Measurements from ENCODE around the gene SMIM31. TPM values are rescaled to one million over a fixed set of nuclear protein-coding genes. Genes with fewer than 3 reads are reported as not detected.

SMIM31 gene
- polyA plus RNA-seq (2013, experiment 1 of 2; ENCODE audit: insufficient read length), result not detected
- polyA plus RNA-seq (2013, experiment 2 of 2; ENCODE audit: insufficient read length), result not detected

DNA sequence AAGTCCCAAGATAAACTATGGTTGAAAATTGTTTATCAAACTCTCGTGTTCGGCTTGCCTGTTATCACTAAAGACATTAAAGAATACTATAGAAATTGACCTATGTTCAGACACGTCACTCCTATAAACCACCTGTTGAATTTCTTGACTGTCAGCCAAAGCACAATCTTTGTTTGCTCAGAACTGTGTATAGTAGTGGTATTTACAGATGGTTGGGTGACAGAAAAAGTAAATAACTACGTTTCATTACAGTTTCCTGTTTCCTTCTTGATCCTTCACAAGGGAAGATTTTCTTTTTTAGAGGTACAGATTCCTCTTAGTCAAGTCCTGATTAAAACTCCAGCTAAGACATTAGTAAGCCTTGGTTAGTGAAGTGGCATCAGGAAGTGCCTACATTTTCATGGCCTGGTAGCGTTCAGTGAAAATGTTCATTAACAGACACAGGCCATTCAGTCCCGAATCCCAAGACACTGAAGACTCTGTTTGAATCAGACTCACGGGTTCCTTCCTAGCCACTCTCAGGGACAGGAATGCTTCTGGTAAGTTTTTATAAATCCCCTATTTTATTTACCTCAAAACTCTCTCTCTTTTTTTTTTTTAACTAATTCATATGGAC is at the start of gene SMIM31:
SMIM31 (plus strand) TSS at position 259 of the 616 bp plus-strand sequence. CDS start 16,313 bp downstream, outside the sequence.
- DNase-seq, result no peak

DNA sequence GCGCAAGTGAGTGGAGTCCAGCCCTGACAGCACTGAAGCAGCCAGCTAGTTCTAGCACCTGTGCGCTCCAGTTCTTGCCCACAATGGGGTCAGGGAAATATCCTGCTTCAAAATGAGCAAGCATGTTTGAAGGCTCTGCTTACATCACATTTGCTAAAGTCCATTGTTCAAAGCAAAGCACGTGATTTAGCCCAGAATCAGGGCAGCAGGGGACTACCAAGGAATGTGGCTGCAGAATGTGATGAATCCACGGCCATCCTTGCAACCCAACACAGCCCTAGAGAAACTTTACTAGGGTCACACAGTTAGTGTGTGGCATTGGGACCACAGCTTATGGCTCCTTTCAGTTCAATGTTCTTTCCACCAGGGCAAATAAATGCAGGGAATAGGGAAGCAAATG is 47.3 kb upstream of the SMIM31 start:
- no peak for DNase-seq

DNA sequence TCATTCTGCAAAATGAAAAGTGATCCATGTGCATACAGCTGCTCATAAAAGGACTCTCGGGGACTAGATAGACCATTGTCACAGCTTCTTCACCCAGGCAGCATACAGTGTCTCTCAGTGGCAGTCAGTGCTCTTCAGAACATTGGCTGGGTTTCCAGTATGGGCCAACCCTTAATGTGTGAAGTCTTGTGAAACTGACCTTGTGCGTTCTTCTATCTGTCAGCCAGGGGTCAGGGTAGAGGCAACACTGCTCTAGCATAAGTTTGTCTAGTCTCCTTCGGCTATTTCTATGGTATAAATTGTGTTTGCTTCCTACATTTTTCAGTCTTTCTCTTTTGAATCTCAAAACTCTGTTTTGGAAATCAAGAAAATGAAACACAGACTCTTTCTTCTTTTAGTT is 37.0 kb upstream of the SMIM31 start:
- DNase-seq, result no peak

DNA sequence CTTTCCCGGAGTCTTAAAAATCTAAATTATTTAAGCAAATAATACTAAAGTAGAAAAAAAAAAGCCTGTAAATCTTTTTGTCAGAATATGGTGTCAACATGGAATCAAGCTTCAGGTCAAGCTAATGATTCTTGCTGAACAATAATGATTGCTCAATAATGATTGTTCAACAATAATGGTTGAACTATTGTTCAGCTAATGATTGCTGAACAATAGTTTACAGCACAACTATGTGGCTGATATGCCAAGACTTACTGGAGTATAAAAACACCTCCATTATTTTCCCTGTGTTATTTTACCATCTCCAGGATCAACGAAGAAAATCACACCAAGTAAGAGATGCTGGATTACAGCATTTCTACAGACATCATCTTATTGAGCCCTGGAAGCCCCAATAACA is 35.1 kb upstream of the SMIM31 start:
- no peak for DNase-seq

DNA sequence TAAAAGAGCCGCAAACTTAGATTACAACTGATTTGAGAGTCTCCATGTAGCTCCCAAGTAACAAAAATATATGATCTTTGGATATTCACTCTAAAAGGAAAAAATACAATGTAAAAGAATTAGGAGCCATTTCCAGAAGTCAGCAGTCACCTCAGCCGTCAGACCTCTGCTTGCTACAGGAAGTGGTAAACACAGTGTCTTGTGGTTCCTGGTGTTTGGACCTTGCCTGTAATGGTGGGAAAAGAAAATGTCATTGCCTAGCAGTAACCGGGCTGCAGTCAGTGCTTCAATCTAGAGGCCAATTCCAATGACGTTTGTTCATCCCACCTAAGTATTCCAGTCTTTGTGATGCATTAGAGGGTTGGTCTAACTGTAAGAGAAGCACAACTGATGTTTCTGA is 28.9 kb upstream of the SMIM31 start:
- DNase-seq, result no peak

DNA sequence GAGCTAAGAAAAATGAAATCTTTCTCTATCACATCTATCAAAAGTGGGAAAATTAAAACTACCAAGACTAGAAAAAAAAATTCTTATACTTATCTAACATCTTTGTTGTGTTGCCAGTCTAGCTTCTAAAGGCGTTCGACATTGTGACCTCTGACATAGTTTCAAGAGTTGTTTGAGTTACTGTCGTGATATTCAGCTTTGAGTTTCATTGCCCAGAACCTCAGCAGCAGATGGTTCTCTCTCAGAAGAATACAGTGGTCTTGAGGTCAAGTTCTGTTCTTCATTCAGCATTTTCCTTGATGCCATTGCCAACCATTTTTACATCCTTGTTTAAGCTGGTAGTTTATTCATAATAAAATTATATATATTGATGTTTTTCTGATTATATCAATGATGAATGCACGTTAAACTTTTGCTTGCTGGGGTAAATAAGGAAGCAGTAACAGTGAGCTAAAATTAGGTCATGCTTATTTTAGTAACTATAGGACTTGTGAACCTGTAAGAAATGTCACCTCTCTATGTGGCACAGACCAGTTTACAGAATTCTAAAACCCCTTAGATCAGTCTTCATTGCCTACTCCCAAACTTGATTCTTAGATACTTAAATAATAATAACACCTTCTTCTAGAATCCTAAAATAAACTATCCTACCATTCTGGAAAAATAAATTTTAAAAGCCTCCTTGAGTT is 23.1 kb upstream of the SMIM31 start:
- DNase-seq, result no peak

DNA sequence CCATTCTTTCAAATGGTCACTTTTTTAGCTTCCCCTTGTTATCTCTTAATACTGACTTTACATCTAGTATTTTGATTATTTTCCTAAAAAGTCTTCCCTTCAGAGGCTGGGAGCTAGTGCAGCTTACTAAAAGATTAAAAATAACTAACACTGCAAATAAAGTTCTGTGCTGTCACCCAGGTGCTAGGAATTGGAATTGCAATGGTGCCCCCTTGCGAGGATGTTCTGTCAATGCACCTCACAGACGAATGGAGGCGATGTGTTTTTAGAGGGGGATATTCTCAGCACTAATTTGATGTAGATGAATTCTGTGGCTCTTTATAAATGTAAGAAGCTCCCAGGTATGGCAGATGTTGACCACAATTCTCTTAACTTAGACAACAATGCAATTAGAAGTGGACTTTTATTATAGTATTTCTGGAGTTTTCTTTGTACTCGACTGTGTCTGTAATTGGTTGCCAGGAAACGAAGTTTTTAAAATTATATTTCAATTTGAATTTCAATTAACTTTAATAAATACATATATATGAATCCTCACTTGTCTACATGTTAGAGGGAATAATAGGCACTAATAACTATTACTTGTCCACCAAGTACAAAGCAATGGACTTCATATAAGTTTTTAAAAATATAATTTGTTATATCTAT is 22.0 kb upstream of the SMIM31 start:
- peak; percentile 37 for DNase-seq

DNA sequence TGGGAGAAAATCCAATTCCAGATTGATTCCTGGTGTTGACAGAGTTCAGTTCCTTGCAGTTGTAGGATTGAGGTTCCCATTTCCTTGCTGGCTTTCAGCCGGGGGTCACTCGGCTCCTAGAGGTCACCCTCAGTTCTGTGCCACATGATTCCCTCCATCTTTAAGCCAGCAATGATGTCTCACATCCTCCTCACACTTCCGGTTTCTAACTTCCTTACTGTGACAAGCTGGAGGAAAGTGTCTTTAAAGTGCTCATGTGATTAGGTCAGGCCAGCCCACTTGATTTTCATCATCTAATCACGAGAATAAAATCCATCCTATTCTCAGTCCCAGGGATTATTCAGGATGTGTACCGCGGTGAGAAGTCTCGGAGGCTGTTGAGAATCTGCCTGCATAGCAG is 19.4 kb upstream of the SMIM31 start:
- DNase-seq, result no peak

DNA sequence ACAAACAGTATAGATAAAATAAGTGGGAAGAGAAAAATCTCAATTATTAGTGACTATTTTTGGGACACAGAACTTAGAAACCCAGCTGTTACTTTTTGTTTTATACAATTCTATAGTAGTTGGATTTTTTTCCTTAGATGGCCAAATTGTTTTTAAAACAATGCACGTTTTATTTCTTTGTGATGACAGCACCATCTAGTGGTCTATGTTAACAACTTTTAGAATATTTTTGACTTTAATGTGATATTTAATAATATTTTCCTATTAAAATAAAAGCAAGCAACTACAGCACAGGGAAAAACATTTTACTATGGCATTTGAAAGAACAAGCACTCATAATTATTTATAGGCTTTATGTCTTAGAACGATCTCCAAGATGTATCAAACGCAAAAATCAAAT is 5.6 kb upstream of the SMIM31 start:
- peak; percentile 24 for DNase-seq

DNA sequence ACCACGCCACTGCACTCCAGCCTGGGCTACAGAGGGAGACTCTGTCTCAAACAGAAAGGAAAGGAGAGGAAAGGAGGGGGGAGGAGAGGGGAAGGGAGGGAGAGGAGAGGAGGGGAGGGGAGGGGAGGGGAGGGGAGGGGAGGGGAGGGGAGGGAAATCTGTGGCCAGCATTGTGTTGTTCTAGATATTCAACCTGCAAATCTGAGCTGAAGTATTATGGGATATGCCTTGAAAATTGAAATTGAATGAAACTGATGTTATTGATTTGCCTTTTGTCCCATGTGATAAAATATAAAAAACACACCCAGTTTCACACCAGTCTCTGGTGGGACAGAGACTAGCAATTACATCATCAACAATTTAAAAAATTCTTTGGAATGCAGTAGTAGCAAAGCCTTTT is 1.5 kb downstream of the SMIM31 start:
- no peak for DNase-seq

DNA sequence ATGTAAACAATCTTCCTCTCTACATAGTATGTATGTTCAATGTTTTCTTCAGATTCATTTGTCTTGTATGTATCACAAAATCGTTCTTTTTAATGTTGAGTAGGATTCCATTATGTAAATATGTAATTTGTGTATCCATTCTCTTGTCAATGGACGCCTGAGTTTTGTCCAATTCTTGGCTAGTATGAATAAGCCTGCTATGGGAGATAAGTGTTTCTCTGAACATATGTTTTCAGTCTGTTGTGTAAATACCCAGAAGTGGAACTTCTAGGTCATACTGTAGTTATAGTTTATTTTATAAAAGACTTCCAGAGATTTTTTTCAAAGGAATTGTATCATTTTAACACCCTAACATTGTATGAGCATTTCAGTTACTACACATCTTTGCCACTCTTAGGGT is 2.8 kb downstream of the SMIM31 start:
- no peak for DNase-seq

DNA sequence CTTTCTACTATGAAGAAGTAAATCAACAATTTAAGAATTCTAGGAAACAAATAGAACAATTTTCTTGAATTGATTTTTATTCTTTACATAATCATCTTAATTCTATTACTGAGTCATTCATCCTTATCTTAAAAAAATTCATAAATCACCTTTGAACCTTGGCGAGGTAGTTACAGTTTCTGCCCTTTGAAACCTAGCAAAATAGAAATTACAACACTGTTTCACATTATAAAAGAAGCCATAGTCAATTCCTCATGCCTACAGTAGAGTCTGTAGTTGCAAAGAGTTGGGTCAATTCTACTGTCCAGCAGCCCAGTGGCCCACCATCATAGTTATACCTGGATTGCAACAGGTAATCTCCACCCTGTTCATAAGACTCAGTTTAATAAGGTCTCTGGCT is 7.3 kb downstream of the SMIM31 start:
- DNase-seq, result no peak

DNA sequence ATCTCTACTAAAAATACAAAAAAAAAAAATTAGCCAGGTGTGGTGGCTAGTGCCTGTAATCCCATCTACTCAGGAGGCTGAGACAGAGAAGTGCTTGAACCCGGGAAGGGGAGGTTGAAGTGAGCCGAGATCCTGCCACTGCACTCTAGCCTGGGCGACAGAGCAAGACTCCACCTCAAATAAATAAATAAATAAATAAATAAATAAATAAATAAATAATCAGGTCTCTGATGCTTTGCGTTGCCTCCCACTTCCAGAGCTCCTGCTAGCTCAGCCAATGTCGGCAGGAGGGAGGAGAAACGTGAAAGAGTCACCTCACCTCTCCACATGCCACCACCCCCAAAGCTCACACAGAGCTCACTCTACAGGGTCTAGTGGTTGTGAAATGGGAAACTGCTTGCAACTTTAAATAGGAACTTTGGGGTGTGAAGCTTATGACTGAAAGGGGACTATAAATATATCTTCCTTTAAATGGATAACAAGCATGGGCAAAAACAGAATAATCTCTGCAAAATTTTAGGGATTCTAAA is 7.9 kb downstream of the SMIM31 start:
- DNase-seq, result no peak

DNA sequence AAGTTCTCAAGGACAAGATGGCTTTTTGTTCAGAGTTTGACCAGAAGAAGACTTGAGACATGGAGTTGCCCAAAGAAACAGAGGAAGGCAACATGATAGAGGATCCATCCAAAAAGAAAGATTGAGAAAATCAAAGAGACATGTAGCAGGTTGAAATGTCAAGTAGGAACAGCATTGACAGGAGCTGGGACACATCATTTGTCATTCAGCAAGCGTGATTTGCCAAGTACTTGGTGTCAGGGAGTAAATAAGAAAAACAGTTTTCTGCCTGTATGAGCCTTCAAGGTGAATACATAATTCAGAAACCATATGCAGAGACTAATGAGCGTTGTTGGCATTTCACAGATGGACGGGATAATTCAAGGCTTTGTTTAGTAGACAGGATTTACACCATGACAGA is 11.2 kb downstream of the SMIM31 start:
- DNase-seq, result no peak

DNA sequence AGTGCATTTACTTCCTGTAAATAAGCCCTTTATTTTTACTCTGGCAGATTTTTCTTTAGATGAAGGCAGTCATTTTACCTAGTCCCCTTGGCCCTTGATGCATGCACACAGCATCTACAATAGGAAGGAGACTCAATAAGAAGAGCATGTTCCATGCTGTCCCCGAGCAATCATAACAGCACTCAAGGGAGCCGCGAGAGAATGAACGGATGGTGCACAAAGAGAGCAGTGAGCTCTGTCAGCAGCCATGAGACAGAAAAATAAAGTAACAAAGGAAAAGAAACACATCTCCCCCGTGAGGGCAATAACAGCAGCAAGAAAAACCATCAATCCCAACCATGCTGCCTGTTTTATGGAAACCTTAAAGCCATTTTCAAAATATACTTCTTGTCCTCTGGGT is 11.9 kb downstream of the SMIM31 start:
- no peak for DNase-seq

DNA sequence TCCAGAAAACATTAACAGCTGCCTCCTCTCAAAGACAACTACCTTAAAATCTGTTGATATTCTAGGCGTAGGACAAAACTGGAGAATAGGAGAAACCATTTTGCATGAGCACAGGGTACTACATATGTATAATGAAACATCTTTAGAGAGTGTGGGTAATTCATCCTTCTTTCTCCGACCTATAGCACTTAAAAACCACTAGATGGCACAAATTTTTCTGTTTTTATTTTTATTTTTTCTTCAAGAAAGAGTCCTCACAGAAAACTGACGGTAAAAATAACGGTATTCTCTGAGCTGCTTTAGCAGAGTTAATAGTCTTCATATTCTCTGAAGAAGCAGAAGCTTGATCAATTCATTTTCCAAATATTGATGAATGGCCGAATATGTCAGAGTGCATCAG is 14.6 kb downstream of the SMIM31 start:
- no peak for DNase-seq

DNA sequence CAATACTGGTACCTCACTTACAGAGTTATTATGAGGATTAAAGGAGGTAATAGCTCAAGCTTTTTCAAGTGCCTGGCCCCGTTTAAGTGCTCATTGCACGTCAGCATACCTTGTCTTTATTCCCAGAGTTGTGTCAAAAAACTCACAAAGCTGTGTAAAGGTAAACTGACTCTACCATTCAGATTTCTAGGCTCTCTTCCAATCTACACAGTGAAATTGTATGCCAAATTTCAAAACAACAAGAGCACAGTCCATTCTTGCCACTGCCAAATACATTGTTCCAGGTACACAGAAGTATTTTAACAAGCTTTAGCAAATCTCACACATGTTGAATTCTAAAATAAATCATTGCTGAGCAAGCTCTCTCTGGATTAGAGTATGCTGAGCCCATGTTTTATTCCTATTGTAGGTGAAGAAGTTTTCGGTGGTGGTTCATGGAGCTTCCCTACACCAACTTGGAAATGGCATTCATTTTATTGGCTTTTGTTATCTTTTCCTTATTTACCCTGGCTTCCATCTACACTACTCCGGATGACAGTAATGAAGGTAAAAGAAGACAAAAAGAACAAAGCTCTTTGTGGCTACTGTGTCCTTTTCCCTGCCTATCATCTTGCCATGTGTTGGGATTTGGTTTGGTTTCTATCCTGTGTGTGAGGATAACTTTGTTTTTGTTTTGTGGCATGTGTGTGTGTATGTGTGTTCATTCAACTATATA is 16.2 kb downstream of the SMIM31 start:
- DNase-seq, result no peak

DNA sequence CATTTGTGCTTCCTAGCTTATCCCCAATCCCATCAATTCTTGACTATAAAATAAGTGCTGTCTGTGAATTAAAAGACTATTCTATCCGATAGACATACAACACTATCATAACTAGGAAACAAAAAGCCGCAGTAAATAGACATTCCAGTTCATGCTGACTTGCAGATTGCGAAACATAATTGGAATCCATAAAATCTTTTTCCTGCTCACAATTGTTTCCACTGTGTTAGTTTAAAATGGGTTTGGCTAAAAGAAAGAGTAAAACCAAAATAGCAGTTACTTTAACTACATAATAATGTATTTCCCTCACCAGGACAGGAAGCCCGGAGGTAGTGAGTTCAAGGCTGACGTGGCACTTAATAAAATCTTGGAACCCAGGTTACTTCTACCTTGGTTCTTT is 17.2 kb downstream of the SMIM31 start:
- no peak for DNase-seq

DNA sequence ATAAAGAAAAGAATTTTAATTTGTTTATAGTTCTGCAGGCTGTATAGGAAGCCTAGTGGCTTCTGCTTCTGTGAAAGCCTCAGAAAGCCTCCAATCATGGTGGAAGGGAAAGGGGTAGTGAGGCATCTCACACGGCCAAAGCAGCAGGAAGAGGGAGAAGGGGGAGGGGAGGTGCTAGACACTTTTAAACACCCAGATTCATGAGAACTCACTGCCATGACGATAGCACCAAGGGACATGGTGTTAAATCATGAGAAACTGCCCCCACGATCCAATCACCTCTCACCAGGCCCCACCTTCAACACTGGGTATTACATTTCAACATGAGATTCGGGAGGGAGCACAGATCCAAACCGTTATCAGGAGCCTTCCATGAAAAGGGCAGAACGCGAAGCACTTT is 18.1 kb downstream of the SMIM31 start:
- no peak for DNase-seq

DNA sequence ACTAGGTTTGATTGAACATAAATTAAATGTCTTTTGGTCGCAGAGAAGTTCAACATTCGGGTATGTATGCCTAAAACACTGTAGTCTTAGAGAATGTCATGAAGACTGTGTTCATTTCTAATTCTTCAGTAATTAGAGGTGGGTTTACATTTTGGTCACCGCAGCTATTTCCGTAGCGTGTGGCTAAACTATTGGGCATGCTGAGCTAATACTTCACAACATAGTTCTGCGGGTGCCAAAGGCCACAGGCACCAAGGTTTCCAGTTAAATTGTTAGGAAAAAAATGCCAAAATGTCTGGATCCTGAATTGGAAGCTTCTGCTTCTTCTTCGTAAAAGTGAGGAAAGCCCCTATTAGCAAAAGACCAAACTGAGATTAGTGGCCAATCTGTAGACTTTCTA is 25.1 kb downstream of the SMIM31 start:
- DNase-seq, result peak; percentile 31

DNA sequence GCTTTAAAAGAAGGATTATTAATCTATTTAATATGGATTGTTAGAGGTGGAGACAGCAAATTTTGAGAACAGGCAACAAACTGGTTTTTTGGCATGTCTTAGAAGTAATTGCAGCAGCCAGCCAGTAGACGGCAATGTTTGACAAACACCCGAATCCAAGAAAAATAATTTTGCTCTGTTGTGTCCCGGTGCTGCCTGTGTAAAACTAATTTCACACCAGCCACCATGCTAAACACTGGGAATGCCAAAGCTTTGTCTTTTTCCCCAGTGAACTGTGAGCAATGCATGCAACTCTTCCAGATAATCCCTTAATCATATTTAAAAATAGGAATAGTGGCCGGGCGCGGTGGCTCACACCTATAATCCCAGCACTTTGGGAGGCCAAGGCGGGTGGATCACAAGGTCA is 25.9 kb downstream of the SMIM31 start:
- DNase-seq, result peak; percentile 39

DNA sequence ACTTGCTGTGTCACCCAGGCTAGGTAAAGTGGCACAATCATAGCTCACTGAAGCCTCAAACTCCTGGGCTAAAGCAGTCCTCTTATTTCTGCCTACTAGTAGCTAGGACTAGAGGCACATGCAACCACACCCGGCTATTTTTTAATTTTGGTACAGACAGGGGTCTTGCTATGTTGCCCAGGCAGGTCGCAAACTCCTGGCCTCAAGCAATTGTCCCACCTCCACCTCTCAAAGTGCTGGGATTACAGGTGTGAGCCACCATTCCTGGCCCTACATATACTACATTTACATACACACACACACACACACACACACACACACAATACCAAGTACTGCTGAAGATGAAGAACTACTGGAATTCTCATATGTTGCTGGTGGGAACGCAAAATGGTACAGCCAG is 26.9 kb downstream of the SMIM31 start:
- no peak for DNase-seq

DNA sequence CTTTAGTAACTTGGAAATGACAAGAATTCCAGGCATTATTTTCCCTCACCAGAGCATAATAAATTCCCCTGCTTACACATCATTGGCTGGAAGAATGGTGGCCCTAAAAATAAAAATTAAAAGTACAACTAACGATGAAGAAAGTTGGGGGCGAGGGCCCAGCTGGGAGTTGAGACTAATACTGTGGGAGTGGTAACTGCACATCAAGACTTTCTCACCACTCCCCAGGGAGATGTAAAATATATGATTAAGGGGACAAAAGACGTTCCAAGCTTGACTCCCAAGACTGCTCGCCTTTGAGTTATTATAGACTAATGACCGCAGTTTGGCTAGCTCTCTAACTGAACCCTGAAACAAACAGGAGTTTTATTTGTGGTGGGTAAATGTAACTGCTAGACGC is 30.0 kb downstream of the SMIM31 start:
- peak; percentile 5 for DNase-seq
